ENCODE data around the gene SLC35B4. TPM values are rescaled to one million over a fixed set of nuclear protein-coding genes. Genes with fewer than 3 reads are reported as not detected.

The SLC35B4 gene, protein sequence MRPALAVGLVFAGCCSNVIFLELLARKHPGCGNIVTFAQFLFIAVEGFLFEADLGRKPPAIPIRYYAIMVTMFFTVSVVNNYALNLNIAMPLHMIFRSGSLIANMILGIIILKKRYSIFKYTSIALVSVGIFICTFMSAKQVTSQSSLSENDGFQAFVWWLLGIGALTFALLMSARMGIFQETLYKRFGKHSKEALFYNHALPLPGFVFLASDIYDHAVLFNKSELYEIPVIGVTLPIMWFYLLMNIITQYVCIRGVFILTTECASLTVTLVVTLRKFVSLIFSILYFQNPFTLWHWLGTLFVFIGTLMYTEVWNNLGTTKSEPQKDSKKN
- 1 to 10 TPM; 3.7 to 8.6 (median 7.0) TPM for total RNA-seq

DNA sequence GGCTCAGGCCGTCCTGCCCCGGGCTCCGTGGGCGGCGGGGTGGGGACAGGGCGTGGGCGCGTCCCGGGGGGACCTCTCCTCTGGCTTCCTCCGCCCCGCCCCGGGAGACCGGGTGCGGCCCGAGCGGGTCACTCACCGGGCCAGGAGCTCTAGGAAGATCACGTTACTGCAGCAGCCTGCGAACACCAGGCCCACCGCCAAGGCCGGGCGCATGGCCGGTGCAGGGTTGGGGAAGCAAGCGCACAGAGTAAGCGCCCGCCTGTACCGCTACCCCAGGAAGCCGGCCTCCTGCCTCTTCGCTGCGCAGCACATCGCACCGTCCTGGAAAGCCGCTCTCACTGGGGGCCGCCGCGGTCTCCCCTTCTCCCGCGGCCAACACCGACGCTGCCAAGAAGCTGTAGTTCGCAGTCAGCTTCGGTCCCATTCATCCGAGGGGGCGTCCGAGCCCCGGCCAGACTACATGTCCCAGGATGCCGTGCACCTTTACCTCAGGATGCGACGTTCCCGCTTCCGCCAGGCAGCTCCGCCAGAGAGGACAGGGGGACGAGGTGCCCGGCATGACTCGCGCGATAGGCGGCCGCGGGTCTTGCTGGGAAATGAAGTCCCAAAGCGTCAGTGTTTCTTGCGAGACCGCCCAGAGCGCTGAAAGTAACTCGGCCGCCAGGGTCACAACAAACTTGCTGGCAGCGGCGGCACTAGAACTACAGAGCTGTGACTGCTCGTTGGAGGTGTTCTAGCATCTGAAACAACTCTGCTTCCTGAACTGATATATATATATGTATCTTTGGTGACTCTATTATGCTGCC, at the start of gene SLC35B4:
TSS of gene SLC35B4 (minus strand) at position 392 of the 806 bp plus-strand sequence. CDS start at position 213, 179 bp downstream.
- Histone ChIP-seq H3K27ac (peak within 1 kb of the TSS; percentile 81 to 93 (median 88)), H3K4me1 (peaks cover 6 to 15% (median 10%) of the 10 kb centered on the region in 3 donors), H3K9me3 (no peaks in the 10 kb centered on the region), H3K36me3 (no peaks in the 10 kb centered on the region), H3K27me3 (no peaks in the 10 kb centered on the region), H3K4me3 (peak within 1 kb of the TSS; percentile 73 to 99 (median 92))
- TF ChIP-seq, protein P1, sequence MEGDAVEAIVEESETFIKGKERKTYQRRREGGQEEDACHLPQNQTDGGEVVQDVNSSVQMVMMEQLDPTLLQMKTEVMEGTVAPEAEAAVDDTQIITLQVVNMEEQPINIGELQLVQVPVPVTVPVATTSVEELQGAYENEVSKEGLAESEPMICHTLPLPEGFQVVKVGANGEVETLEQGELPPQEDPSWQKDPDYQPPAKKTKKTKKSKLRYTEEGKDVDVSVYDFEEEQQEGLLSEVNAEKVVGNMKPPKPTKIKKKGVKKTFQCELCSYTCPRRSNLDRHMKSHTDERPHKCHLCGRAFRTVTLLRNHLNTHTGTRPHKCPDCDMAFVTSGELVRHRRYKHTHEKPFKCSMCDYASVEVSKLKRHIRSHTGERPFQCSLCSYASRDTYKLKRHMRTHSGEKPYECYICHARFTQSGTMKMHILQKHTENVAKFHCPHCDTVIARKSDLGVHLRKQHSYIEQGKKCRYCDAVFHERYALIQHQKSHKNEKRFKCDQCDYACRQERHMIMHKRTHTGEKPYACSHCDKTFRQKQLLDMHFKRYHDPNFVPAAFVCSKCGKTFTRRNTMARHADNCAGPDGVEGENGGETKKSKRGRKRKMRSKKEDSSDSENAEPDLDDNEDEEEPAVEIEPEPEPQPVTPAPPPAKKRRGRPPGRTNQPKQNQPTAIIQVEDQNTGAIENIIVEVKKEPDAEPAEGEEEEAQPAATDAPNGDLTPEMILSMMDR (IDR thresholded peaks at IDR 0.05), result peak in 4 of 6 experiments; percentile 16 to 43 (median 32)
- TF ChIP-seq POLR2A (IDR thresholded peaks at IDR 0.05), result peak in 2 of 4 donors; percentile 16 to 32
- peak; percentile 84 for DNase-seq
- intact Hi-C loops (cut with DNase I), result no loop called here
- WGBS, 2 donors, result 0% methylated on average over 5 to 11 of the region's 69 CpGs

DNA sequence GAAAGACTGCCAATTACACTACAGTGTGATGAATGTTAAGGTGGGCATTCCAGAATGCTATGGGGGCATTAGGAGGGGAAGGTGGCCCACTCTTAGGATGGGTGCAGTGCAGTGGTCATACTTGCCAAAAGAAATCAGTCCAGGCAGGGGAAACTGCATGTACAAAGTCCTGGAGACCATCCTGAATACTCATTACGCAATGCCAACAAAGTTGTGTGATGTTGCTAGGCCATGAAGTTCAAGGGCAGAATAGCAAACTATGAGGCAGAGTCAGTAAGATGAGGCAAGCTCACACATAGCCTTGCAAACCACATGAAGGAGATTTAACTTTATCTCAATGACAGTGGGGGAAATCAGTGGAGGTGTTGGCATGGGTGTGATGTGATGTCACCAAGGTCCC, 49.8 kb upstream of the SLC35B4 start:
- Histone ChIP-seq H3K36me3 (no peaks in the 10 kb centered on the region), H3K4me3 (no peak overlapping the region), H3K27ac (peak overlapping the region; percentile 72 to 88 (median 86)), H3K9me3 (no peaks in the 10 kb centered on the region), H3K27me3 (no peaks in the 10 kb centered on the region), H3K4me1 (peaks cover 10 to 72% (median 29%) of the 10 kb centered on the region in 3 donors)
- WGBS, 2 donors, result 69 to 91% methylated on average over 1 of the region's 1 CpG
- DNase-seq, result no peak
- intact Hi-C loops (cut with DNase I), result no loop called here
- TF ChIP-seq POLR2A (IDR thresholded peaks at IDR 0.05), result no peak
- TF ChIP-seq, protein P1 (IDR thresholded peaks at IDR 0.05), result no peak

DNA sequence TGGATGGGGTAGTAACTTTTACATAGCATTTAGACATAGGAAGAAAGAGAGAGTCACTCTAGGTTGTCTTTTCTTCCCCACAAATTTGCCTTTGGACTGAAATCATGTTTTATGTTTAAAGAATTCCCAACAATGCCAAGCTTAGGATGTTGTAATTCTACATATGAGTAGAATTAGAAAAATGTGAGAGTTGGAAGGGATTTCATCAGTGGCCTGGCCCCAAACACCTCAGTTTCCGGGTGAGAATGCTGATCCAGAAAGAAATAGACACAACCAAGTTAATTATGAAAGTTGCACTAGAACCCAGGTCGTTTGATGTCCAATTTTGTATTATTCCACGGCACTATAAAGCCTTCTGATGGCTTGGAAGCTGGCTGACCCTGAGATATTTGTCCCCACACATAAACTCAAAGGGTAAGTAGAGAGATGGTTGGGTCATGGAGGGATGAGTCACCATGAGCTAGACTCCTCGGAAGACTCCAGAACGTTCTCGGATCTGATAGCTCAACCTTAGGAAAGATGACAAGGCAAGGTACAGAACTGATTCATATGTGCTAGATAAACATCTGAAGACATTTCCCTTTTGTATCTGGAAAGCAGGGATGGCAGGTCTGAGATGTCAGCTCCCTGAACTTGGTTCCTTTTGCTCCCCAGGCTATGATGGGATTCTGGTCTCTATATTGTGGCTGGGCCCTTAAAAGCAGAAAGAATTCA, 48.8 kb upstream of the SLC35B4 start:
- peak overlapping the region; percentile 72 to 88 (median 86) for H3K27ac ChIP-seq

DNA sequence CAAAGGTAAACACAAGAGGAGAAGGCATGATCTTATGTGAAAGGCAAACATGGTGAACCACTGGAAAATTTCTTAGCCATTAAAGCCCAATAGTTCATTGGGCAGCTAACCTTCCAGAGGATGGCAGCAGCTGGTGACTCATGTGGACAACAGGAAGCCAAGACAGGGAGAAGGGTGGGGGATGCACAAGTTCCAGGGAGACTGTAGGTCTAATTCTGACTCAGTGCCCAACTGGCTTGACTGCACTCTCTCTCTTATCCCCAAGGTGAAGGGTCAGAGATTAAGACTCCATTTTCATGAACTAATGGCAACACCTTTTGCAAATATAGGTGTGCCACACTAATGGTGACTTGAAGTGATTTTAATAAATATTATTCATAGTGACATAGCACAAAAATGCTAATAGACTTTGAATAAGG, 47.9 kb upstream of the SLC35B4 start:
- intact Hi-C loops (cut with DNase I), result no loop called here
- peak overlapping the region; percentile 72 to 88 (median 86) for H3K27ac ChIP-seq
- no peak for DNase-seq

More for the DNA sequence above, 48.8 kb upstream of the SLC35B4 start:
- Histone ChIP-seq H3K36me3 (no peaks in the 10 kb centered on the region), H3K4me3 (no peak overlapping the region), H3K27me3 (no peaks in the 10 kb centered on the region), H3K9me3 (no peaks in the 10 kb centered on the region), H3K4me1 (peaks cover 10 to 68% (median 29%) of the 10 kb centered on the region in 3 donors)
- 35 to 54% methylated on average over 6 of the region's 6 CpGs for WGBS, 2 donors
- TF ChIP-seq POLR2A (IDR thresholded peaks at IDR 0.05), result no peak
- TF ChIP-seq, protein P1 (IDR thresholded peaks at IDR 0.05), result no peak
- intact Hi-C loops (cut with DNase I), result no loop called here
- no peak for DNase-seq

More for the DNA sequence above, 47.9 kb upstream of the SLC35B4 start:
- Histone ChIP-seq H3K4me3 (no peak overlapping the region), H3K9me3 (no peaks in the 10 kb centered on the region), H3K36me3 (no peaks in the 10 kb centered on the region), H3K27me3 (no peaks in the 10 kb centered on the region), H3K4me1 (peaks cover 9 to 59% (median 22%) of the 10 kb centered on the region in 3 donors)
- TF ChIP-seq, protein P1 (IDR thresholded peaks at IDR 0.05), result peak in 1 of 6 experiments; percentile 6
- TF ChIP-seq POLR2A (IDR thresholded peaks at IDR 0.05), result no peak
